Heart right ventricle (tissue), 16 donors: ENCODE data around the gene PNO1. TPM values are rescaled to one million over a fixed set of nuclear protein-coding genes. Genes with fewer than 3 reads are reported as not detected.

Source experiments
- ATAC-seq, 8 donors: fragments of 200-7000 bp; cut with Tn5 transposase; one replicate each; pipeline ENCODE4 v1.9.1; 2020; ENCODE audit warnings: mild to moderate bottlenecking in 8 of 8, moderate library complexity in 8 of 8, moderate number of reproducible peaks in 1 of 8
- DNase-seq, 2 donors: peaks; one replicate each; pipeline ENCODE4 v3.0.0-alpha.2; 2020
- H3K27ac ChIP-seq, 10 donors: fragments of 200-600 bp; sonication (generic) in 2 of 10; one replicate each; pipeline versions ENCODE4 v1.5.0 to v1.8.0; 2020 to 2022; ENCODE audit warnings: mild to moderate bottlenecking in 3 of 10
- H3K27me3 ChIP-seq, 7 donors: fragments of 200-600 bp; one replicate each; pipeline ENCODE4 v1.8.0; 2021 to 2022; ENCODE audit warnings: mild to moderate bottlenecking in 2 of 7
- H3K36me3 ChIP-seq, 9 donors: fragments of 200-600 bp; sonication (generic) in 1 of 9; one replicate each; pipeline versions ENCODE4 v1.5.0 to v1.8.0; 2020 to 2022; ENCODE audit warnings: mild to moderate bottlenecking in 2 of 9
- H3K4me1 ChIP-seq, 9 donors: fragments of 200-600 bp; sonication (generic) in 1 of 9; one replicate each; pipeline versions ENCODE4 v1.5.0 to v1.8.0; 2020 to 2022; ENCODE audit warnings: mild to moderate bottlenecking in 4 of 9
- H3K4me3 ChIP-seq, 10 donors: fragments of 200-600 bp; sonication (generic) in 2 of 10; one replicate each; pipeline versions ENCODE4 v1.5.0 to v1.8.0; 2020 to 2022; ENCODE audit warnings: mild to moderate bottlenecking in 7 of 10, moderate library complexity in 2 of 10
- H3K9me3 ChIP-seq, 11 donors: fragments of 200-600 bp in 10 of 11; sonication (generic) in 2 of 11; one replicate each; pipeline versions ENCODE4 v1.5.0 to v1.8.0; 2013 to 2022; ENCODE audit warnings: mild to moderate bottlenecking in 2 of 11, control low read depth in 1 of 11, moderate library complexity in 1 of 11
- WGBS, 2 donors: extraction: QIAGEN DNeasy Blood & Tissue Kit; methylation state at CpG; one replicate each; pipeline ENCODE4 v1.1.7; 2013; ENCODE audit warnings: inconsistent platforms in 1 of 2; 5-methylcytosine and 5-hydroxymethylcytosine counted together
- intact Hi-C, 10 donors: fragments of 100-400 bp; cut with DNase I; formaldehyde crosslinking; loops; one replicate each; pipeline versions ENCODE4 v1.11.1 to v1.14.2; 2022
- polyA plus RNA-seq, 2 donors: library from polyadenylated mRNA; stranded (reverse); fragments of 200-250 nt; gene quantifications; one replicate each; pipeline ENCODE4 v1.2.3, GENCODE V29; 2013
- total RNA-seq, 10 donors: library from RNA; stranded (reverse); fragmentation: NEBNext Ultra II Directional in 3 of 10; extraction: Animal tissue kit (Norgen Biotek cat#: 25700) in 3 of 10; gene quantifications; one replicate each; pipeline versions ENCODE4 v1.2.1 to v1.2.4, GENCODE V29; 2021 to 2023
- TF ChIP-seq, protein P1 (sequence below), 9 donors: fragments of 200-600 bp; sonication (generic) in 2 of 9; IDR thresholded peaks; one replicate each; pipeline versions ENCODE4 v1.5.0 to v1.8.0; 2021 to 2022; ENCODE audit warnings: antibody characterized with exemption in 9 of 9, mild to moderate bottlenecking in 5 of 9, moderate library complexity in 1 of 9
- donor health status: Arrhythmogenic right ventricular cardiomyopathy.
- donor health status: ischemic (EF 13 %, LVEDD 7.1; RV severe dilation, severe dysfunction).
- donor health status: healthy with polysubstance abuse.
- donor health status: DM: no; HTN: yes; CAD: no.
- donor health status: DM: no; HTN: no; CAD: no.
- donor health status: ischemic (EF 25% LVEDD 6.9; RV normal size, moderate dysfunction).
- donor health status: ischemic (EF 25% LVEDD 5.7; RV mildly dilated, moderate dysfunction).
- donor health status: healthy.
- donor health status: DM: yes; HTN: yes; CAD: no.
- donor health status: Ischemic cardiomyopathy.
- donor health status: ischemic (EF 35%, LVEDD 5.7; RV mildly dilated, moderate dysfunction).
- donor health status: nonischemic (EF 11% LVEDD 7.7; RV severe dilation, severe dysfunction).
- donor health status: DM: yes; HTN: yes; CAD: no.
- donor health status: PGD.
- donor health status: ischemic (EF 29% LVEDD 5.4; RV normal size, mild dysfunction).
- donor health status: nonischemic (EF 23%, LVEDD 6.1; RV moderate dilation, normal function).

Gene PNO1
- total and polyA plus RNA-seq, 12 donors, result 4.4 to 13.5 (median 8.6) TPM

DNA sequence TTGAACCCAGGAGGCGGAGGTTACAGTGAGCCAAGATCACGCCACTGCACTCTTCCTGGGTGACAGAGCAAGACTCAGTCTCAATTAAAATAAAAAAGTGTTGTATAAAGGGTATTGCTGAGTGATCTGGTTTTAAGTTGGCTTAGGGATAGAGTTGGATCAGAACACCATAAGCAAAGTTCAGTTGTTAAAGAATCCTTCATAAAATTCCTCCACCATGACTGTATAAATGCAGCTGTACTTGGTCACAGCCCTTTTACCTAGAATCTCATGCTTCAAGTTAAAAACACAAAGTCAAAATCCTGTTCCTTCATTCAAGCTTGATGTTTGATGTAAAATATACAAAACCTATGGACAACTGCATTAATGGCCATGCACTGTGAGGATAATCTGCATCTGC, 33.4 kb upstream of the PNO1 start:
- Histone ChIP-seq H3K4me3 (no peak overlapping the region), H3K27ac (no peak overlapping the region), H3K4me1 (peaks cover 0 to 13% (median 8%) of the 10 kb centered on the region in 9 donors), H3K9me3 (no peaks in the 10 kb centered on the region), H3K36me3 (peaks cover 0 to 2% (median 0%) of the 10 kb centered on the region in 9 donors), H3K27me3 (no peaks in the 10 kb centered on the region)
- intact Hi-C loops, result loop anchor here (5.0 to 10.0 kb wide), 9 partner anchors 68 to 318 kb away; partner anchors contain the start of genes PPP3R1 (in 2 of the 10) and PLEK (in 1 of the 10)
- 74 to 93% methylated on average over 2 of the region's 2 CpGs for WGBS, 2 donors
- TF ChIP-seq, protein P1, sequence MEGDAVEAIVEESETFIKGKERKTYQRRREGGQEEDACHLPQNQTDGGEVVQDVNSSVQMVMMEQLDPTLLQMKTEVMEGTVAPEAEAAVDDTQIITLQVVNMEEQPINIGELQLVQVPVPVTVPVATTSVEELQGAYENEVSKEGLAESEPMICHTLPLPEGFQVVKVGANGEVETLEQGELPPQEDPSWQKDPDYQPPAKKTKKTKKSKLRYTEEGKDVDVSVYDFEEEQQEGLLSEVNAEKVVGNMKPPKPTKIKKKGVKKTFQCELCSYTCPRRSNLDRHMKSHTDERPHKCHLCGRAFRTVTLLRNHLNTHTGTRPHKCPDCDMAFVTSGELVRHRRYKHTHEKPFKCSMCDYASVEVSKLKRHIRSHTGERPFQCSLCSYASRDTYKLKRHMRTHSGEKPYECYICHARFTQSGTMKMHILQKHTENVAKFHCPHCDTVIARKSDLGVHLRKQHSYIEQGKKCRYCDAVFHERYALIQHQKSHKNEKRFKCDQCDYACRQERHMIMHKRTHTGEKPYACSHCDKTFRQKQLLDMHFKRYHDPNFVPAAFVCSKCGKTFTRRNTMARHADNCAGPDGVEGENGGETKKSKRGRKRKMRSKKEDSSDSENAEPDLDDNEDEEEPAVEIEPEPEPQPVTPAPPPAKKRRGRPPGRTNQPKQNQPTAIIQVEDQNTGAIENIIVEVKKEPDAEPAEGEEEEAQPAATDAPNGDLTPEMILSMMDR (IDR thresholded peaks at IDR 0.05), result no peak
- ATAC-seq (no peak), DNase-seq (no peak)

DNA sequence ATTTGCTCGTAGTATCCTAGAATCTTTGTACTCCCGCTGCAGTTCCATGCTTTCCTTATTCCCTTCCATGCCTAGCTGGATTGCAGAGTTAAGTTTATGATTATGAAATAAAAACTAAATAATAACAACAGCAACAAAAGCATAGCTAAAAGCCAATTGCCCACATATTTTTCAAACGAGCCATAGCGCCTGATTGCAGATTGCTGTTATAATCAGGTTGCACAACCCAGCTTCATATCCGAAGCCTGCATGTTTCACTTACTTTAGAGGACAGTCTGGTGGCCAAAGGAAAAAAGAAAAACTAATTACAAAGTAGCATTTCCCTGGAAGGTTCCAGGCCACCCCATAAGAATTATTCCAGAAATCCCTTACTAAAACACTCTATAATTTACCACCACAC, 31.9 kb upstream of the PNO1 start:
- intact Hi-C loops, result loop anchor here in 7 of 10 donors (10.0 kb wide), 5 partner anchors 129 to 309 kb away; partner anchors contain the start of genes PPP3R1 (in 2 of the 7) and PLEK (in 1 of the 7)
- 90% methylated on average over 5 of the region's 5 CpGs for WGBS, 2 donors
- Histone ChIP-seq H3K9me3 (no peaks in the 10 kb centered on the region), H3K4me3 (no peak overlapping the region), H3K27me3 (no peaks in the 10 kb centered on the region), H3K36me3 (peaks cover 0 to 15% (median 0%) of the 10 kb centered on the region in 9 donors), H3K27ac (no peak overlapping the region), H3K4me1 (peaks cover 0 to 13% (median 7%) of the 10 kb centered on the region in 9 donors)
- TF ChIP-seq, protein P1 (IDR thresholded peaks at IDR 0.05), result no peak
- no peak for DNase-seq
- no peak for ATAC-seq

DNA sequence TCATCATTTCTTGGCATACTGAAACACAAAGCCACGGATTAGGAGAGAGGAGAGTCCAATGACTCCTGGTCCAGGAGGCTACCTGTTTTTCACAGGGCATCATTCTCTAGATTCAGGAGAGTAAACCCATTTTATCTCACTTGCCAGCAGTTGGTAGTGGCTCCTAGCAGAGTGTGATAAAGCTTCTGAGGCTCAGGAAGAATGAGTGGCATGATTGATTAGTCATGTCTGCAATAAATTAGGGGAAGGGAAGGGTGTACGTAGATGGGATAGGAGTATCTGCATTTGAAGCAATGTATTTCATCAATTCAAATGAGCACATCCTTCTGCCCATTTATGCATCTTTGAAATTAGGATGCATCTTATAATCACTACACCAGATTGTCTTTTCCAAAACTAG, 31.1 kb upstream of the PNO1 start:
- intact Hi-C loops, result loop anchor here in 7 of 10 donors (10.0 kb wide), 5 partner anchors 128 to 308 kb away; partner anchors contain the start of genes PPP3R1 (in 2 of the 7) and PLEK (in 1 of the 7)
- WGBS, 2 donors, result 74 to 81% methylated on average over 2 of the region's 2 CpGs
- TF ChIP-seq, protein P1 (IDR thresholded peaks at IDR 0.05), result no peak

DNA sequence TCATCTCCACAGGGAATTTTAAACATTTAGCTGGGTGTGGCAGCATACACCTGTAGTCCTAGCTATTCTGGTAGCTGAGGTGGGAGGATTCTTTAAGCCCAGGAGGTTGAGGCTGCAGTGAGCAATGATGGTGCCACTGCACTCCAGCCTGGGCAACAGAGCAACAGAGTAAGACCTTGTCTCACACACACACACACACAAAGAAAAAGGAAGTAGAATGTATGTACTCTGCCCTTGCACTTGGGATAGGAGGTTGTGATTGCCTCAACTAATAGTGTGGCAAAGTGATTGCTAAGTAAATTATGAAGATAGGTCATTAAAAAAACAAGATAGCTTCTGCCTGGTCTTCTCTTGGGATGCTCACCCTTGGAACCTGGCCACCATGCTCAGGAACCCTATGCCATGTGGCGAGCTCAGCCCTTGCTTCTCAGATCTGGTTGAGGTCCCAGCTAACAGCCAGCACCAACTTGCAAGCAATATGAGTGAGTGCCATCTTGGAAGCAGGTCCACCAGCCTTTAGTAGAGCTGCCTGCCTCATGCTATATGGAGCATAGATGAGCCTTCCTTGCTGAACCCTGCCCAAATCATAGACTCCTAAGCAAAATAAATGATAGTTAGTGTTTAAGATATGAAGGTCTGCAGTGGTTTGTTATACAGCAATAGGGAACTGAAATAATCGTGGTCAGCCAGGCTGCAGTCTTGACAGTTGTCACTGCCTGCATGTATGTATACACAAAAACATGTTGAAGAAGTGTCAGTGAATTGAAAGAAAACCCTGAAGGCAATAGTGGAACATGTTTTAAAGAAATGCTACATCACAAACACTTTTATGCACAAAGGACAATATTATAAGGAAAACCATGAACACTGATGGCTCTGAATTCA, 30.1 kb upstream of the PNO1 start:
- Histone ChIP-seq H3K27me3 (no peaks in the 10 kb centered on the region), H3K27ac (no peak overlapping the region), H3K9me3 (no peaks in the 10 kb centered on the region), H3K4me3 (no peak overlapping the region), H3K4me1 (peaks cover 0 to 5% (median 0%) of the 10 kb centered on the region in 9 donors), H3K36me3 (peaks cover 0 to 30% (median 0%) of the 10 kb centered on the region in 9 donors)
- TF ChIP-seq, protein P1 (IDR thresholded peaks at IDR 0.05), result no peak
- ATAC-seq (no peak), DNase-seq (no peak)
- intact Hi-C loops, result loop anchor here in 7 of 10 donors (10.0 kb wide), 5 partner anchors 127 to 307 kb away; partner anchors contain the start of genes PPP3R1 (in 2 of the 7) and PLEK (in 1 of the 7)
- 51 to 93% methylated on average over 2 of the region's 2 CpGs for WGBS, 2 donors

More for the DNA sequence above, 31.1 kb upstream of the PNO1 start:
- Histone ChIP-seq H3K27ac (no peak overlapping the region), H3K4me3 (no peak overlapping the region), H3K36me3 (peaks cover 0 to 22% (median 0%) of the 10 kb centered on the region in 9 donors), H3K4me1 (peaks cover 0 to 13% (median 0%) of the 10 kb centered on the region in 9 donors), H3K27me3 (no peaks in the 10 kb centered on the region), H3K9me3 (no peaks in the 10 kb centered on the region)
- ATAC-seq, result no peak
- DNase-seq, result no peak
